Lung (tissue), 12 donors: ENCODE data around the gene GTPBP4. TPM values are rescaled to one million over a fixed set of nuclear protein-coding genes. Genes with fewer than 3 reads are reported as not detected.

Experiments
- ATAC-seq: fragments of 200-7000 bp; cut with Tn5 transposase; one replicate; pipeline ENCODE4 v1.9.1; 2020; ENCODE audit warnings: moderate number of reproducible peaks; ENCODE audit not compliant: insufficient read depth, low FRiP score
- DNase-seq, 3 donors: peaks; one replicate each; pipeline ENCODE4 v3.0.0-alpha.2; 2013 to 2017
- H3K27ac ChIP-seq, 2 donors: one replicate each; pipeline ENCODE4 v1.5.1; 2013; ENCODE audit warnings: mild to moderate bottlenecking in 2 of 2, moderate library complexity in 2 of 2, control low read depth in 1 of 2, inconsistent platforms in 1 of 2, low read depth in 1 of 2, low read length in 1 of 2
- H3K27me3 ChIP-seq, 3 donors: one replicate each; pipeline ENCODE4 v1.5.1; 2013; ENCODE audit warnings: low read length in 2 of 3; ENCODE audit not compliant: control insufficient read depth in 3 of 3, insufficient read depth in 3 of 3
- H3K36me3 ChIP-seq, 4 donors: one replicate each; pipeline ENCODE4 v1.5.1; 2013; ENCODE audit warnings: low read length in 4 of 4, mild to moderate bottlenecking in 1 of 4, moderate library complexity in 1 of 4; ENCODE audit not compliant: control insufficient read depth in 4 of 4, insufficient read depth in 4 of 4
- H3K4me1 ChIP-seq, 5 donors: one replicate each; pipeline ENCODE4 v1.5.1; 2013; ENCODE audit warnings: low read length in 5 of 5, mild to moderate bottlenecking in 2 of 5, moderate library complexity in 1 of 5; ENCODE audit not compliant: control insufficient read depth in 5 of 5, insufficient read depth in 5 of 5
- H3K4me3 ChIP-seq: one replicate; pipeline ENCODE4 v1.5.1; 2013; ENCODE audit warnings: mild to moderate bottlenecking, control low read depth, moderate library complexity
- H3K9ac ChIP-seq, 2 donors: one replicate each; pipeline ENCODE4 v1.5.1; 2013; ENCODE audit warnings: low read length in 2 of 2, control low read depth in 1 of 2; ENCODE audit not compliant: insufficient read depth in 1 of 2
- H3K9me3 ChIP-seq, 4 donors: one replicate each; pipeline ENCODE4 v1.5.1; 2013; ENCODE audit warnings: low read length in 3 of 4, mild to moderate bottlenecking in 1 of 4, moderate library complexity in 1 of 4; ENCODE audit not compliant: control insufficient read depth in 4 of 4, insufficient read depth in 3 of 4
- WGBS, 2 donors: extraction: QIAGEN DNeasy Blood & Tissue Kit; methylation state at CpG; one replicate each; pipeline ENCODE4 v1.1.7; 2013; 5-methylcytosine and 5-hydroxymethylcytosine counted together
- polyA plus RNA-seq, 2 donors: library from polyadenylated mRNA; stranded (reverse); fragments of 200-250 nt; gene quantifications; one replicate each; pipeline ENCODE4 v1.2.1, GENCODE V29; 2013
- total RNA-seq, 2 donors: library from RNA; depleted of rRNA in 1 of 2; stranded (reverse); fragments of >200 nt in 1 of 2; gene quantifications; one replicate each; pipeline ENCODE4 v1.2.1, GENCODE V29; 2014 to 2021
- TF ChIP-seq, protein P1 (sequence below): IDR thresholded peaks from 2 replicates; pipeline ENCODE4 v1.5.1; 2012; ENCODE audit warnings: mild to moderate bottlenecking; ENCODE audit errors: control extremely low read depth, extremely low read depth
- donor health status: control.
- donor health status: control.
- donor health status: Bipolar disorder and iron deficiency.
- donor health status: healthy.
- donor health status: DM: yes; HTN: yes; CAD: no.

GTPBP4 gene
- total and polyA plus RNA-seq, 4 donors = 17.6 to 43.6 (median 39.1) TPM

DNA sequence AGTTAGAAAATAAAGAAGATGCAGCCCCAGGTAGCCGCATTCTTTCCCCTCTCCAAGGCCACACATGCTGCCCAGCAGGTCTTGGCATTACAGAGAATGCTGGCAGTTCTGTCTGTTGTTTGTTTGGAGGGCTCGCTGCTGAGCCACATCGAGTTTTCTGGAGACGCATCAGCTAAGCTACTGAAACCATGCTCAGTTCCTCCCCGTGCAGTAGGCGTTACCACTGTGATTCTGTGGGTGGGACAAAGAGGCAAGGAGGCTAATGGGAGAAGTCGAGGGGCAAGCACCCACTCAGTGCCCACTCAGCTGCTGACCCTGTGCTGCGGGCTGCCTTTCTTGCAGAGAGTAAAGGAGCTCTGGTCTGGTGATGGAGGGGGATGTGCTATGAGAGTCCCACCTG is 15.5 kb upstream of the GTPBP4 start:
- ATAC-seq (no peak), DNase-seq (no peak)
- Histone ChIP-seq H3K9me3 (peaks cover 0 to 2% (median 0%) of the 10 kb centered on the region in 4 donors), H3K4me1 (peaks cover 0 to 27% (median 6%) of the 10 kb centered on the region in 5 donors), H3K9ac (no peak overlapping the region), H3K27me3 (no peaks in the 10 kb centered on the region), H3K36me3 (peaks cover 0 to 4% (median 0%) of the 10 kb centered on the region in 4 donors), H3K27ac (peak overlapping the region in 1 of 2 donors; percentile 78), H3K4me3 (no peak overlapping the region)
- WGBS, 2 donors = 78 to 84% methylated on average over 8 of the region's 8 CpGs
- TF ChIP-seq, protein P1, sequence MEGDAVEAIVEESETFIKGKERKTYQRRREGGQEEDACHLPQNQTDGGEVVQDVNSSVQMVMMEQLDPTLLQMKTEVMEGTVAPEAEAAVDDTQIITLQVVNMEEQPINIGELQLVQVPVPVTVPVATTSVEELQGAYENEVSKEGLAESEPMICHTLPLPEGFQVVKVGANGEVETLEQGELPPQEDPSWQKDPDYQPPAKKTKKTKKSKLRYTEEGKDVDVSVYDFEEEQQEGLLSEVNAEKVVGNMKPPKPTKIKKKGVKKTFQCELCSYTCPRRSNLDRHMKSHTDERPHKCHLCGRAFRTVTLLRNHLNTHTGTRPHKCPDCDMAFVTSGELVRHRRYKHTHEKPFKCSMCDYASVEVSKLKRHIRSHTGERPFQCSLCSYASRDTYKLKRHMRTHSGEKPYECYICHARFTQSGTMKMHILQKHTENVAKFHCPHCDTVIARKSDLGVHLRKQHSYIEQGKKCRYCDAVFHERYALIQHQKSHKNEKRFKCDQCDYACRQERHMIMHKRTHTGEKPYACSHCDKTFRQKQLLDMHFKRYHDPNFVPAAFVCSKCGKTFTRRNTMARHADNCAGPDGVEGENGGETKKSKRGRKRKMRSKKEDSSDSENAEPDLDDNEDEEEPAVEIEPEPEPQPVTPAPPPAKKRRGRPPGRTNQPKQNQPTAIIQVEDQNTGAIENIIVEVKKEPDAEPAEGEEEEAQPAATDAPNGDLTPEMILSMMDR = no peak

DNA sequence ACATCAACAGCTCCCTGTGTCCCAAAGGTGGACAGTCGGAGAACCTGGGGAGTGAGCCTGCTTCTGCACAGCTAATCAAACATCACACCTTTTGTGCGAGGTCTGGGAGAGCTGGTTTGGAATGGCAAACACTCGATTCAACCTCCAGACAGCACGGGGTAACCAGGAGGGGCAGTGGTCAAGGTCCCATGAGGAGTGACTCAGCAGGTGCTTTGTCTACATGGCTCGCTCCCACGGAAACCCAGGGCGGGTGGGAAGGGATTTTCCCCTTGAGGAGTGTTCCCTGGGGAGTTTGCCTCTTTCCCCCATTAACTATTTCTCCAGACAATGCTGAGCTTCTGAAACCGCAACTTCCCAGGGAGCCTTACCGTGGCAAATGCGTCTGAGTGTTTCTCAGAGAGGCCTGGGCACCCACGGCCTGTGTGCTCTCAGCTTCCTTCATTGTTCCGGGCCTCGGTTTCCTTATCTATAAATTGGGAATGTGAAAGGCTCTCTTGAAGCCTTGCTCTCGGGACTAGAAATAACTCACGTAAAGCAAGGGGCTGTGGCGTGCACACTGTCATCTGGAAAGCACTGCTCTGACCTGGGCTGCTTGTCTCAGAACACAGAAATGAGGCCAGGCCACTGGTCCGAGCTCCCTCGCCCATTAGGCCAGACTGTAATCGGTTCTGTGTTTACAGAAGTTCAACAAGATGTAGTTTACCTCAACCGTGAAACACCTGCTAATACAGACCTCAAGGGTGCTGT is 14.0 kb upstream of the GTPBP4 start:
- DNase-seq = peak; percentile 35 to 57 (median 53)
- Histone ChIP-seq H3K36me3 (peaks cover 0 to 4% (median 0%) of the 10 kb centered on the region in 4 donors), H3K4me1 (peaks cover 0 to 27% (median 6%) of the 10 kb centered on the region in 5 donors), H3K27me3 (no peaks in the 10 kb centered on the region), H3K9ac (no peak overlapping the region), H3K4me3 (no peak overlapping the region), H3K27ac (peak overlapping the region in 1 of 2 donors; percentile 76), H3K9me3 (peaks cover 0 to 5% (median 3%) of the 10 kb centered on the region in 4 donors)
- TF ChIP-seq, protein P1 = no peak
- ATAC-seq = peak; percentile 64
- WGBS, 2 donors = 69 to 82% methylated on average over 20 of the region's 20 CpGs

DNA sequence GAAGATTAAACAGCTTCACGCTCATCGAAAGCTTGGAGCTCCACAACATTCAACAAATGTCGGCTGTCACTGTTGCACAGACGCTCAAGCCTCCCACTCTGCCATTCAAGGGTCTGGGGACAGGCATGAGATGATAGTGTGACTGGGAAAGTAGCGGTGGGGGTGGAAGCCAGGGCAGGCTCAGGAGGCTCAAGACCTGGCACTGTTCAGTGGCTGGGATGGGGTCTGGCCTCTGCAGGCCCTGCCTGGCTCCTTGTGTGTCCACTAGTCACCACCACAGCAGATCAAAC is 13.5 kb upstream of the GTPBP4 start:
- ATAC-seq (no peak), DNase-seq (no peak)
- 74 to 86% methylated on average over 5 of the region's 5 CpGs for WGBS, 2 donors
- Histone ChIP-seq H3K27me3 (no peaks in the 10 kb centered on the region), H3K9me3 (peaks cover 0 to 8% (median 5%) of the 10 kb centered on the region in 4 donors), H3K27ac (peak overlapping the region in 1 of 2 donors; percentile 76), H3K4me1 (peaks cover 0 to 26% (median 6%) of the 10 kb centered on the region in 5 donors), H3K4me3 (no peak overlapping the region), H3K36me3 (peaks cover 0 to 4% (median 0%) of the 10 kb centered on the region in 4 donors), H3K9ac (no peak overlapping the region)
- TF ChIP-seq, protein P1 = no peak
